RPMI7951 (cell line): ENCODE measurements around the gene POLE2. TPM values are rescaled to one million over a fixed set of nuclear protein-coding genes. Genes with fewer than 3 reads are reported as not detected.
A peak's percentile ranks its signal among the peaks of the same experiment; 100 is the strongest.
"Not testable (repeated sequence)": the region's sequence is repeated elsewhere in the genome, so short reads cannot be mapped to it uniquely, and the experiment has no call there.

Experiments used
- DNase-seq: peaks from one replicate; pipeline ENCODE4 v3.0.0-alpha.2; 2012; ENCODE audit warnings: low read depth
- total RNA-seq: library from RNA; depleted of rRNA; stranded (reverse); fragments of >200 nt; shearing (Covaris generic); gene quantifications from 2 replicates; pipeline ENCODE4 v1.2.3, GENCODE V29; 2014

The POLE2 gene
- total RNA-seq, 1 experiment from 2014 or later, result 56.2 TPM

- DNase-seq, result no peak
These were observed 28.2 kb downstream of the POLE2 start for GRCh38 chr14:49659526-49660455.

GRCh38 chr14:49657500-49657899 lies 30.5 kb downstream of the POLE2 start:
- not testable (repeated sequence) for DNase-seq

- no peak for DNase-seq
These were observed 33.5 kb downstream of the POLE2 start for GRCh38 chr14:49654511-49654910.

- no peak for DNase-seq
These were observed 34.5 kb downstream of the POLE2 start for GRCh38 chr14:49653508-49653907.

- no peak for DNase-seq
These were observed 45.9 kb downstream of the POLE2 start for GRCh38 chr14:49642163-49642562.

- peak; percentile 44 for DNase-seq
These were observed 46.3 kb downstream of the POLE2 start for GRCh38 chr14:49641697-49642129.

- no peak for DNase-seq
These were observed 47.2 kb downstream of the POLE2 start for GRCh38 chr14:49640540-49641417.

GRCh38 chr14:49637534-49638078 lies 50.4 kb downstream of the POLE2 start:
- DNase-seq, result no peak

GRCh38 chr14:49636866-49637265 lies 51.1 kb downstream of the POLE2 start:
- DNase-seq, result no peak

GRCh38 chr14:49634547-49635334 lies 53.3 kb downstream of the POLE2 start, which contains the start of gene DNAAF2:
Gene DNAAF2 (minus strand): TSS chr14:49635244. CDS start chr14:49635149, 95 bp downstream.
- DNase-seq, result peak; percentile 76

GRCh38 chr14:49633640-49634546 lies 54.1 kb downstream of the POLE2 start:
- peak; percentile 89 for DNase-seq

GRCh38 chr14:49623941-49624839 lies 63.8 kb downstream of the POLE2 start:
- DNase-seq, result no peak

GRCh38 chr14:49623387-49623786 lies 64.6 kb downstream of the POLE2 start:
- DNase-seq, result no peak

GRCh38 chr14:49622022-49622607 lies 65.9 kb downstream of the POLE2 start:
- no peak for DNase-seq

GRCh38 chr14:49621114-49621881 lies 66.7 kb downstream of the POLE2 start:
- peak; percentile 69 for DNase-seq

GRCh38 chr14:49620182-49621113 lies 67.6 kb downstream of the POLE2 start, which contains the start of the genes MGAT2 and RPL36AL:
Gene MGAT2 (plus strand): TSS chr14:49620799. CDS start chr14:49621269, 470 bp downstream.
Gene RPL36AL (minus strand): TSS chr14:49620626. CDS start chr14:49619104, 1,522 bp downstream.
- peak; percentile 98 for DNase-seq
